HG02763 (cell line): ENCODE measurements around the gene THY1.

Source experiments
- ATAC-seq: cut with Tn5 transposase; IDR thresholded peaks from one replicate; pipeline ENCODE4 v1.9.1; 2021; ENCODE audit warnings: mild to moderate bottlenecking, moderate library complexity; ENCODE audit not compliant: unreplicated experiment

Gene THY1

GRCh38 chr11:119372260-119373058 lies 50.5 kb downstream of the THY1 start:
- no peak for ATAC-seq

- ATAC-seq = no peak
These were observed 51.2 kb downstream of the THY1 start for GRCh38 chr11:119371778-119372182.

GRCh38 chr11:119371067-119371601 lies 51.8 kb downstream of the THY1 start:
- ATAC-seq = no peak

GRCh38 chr11:119370486-119371046 lies 52.4 kb downstream of the THY1 start:
- no peak for ATAC-seq

- ATAC-seq = no peak
These were observed 53.6 kb downstream of the THY1 start for GRCh38 chr11:119369132-119369925.

GRCh38 chr11:119368121-119369034 lies 54.6 kb downstream of the THY1 start:
- ATAC-seq = no peak

- ATAC-seq = no peak
These were observed 55.3 kb downstream of the THY1 start for GRCh38 chr11:119367661-119368120.
